GM13977 (cell line): Measurements from ENCODE around the gene MPHOSPH8.
"Not testable (repeated sequence)": the region's sequence is repeated elsewhere in the genome, so short reads cannot be mapped to it uniquely, and the experiment has no call there.

Source experiments
- DNase-seq: peaks from one replicate; pipeline ENCODE4 v3.0.0; 2012; ENCODE audit warnings: low spot score
- CTCF ChIP-seq: IDR thresholded peaks from 2 replicates; pipeline ENCODE4 v1.5.1; 2012; ENCODE audit warnings: mild to moderate bottlenecking, control low read depth; ENCODE audit not compliant: insufficient read depth; ENCODE audit errors: extremely low read depth, missing control alignments
- in situ Hi-C: fragments of 300-500 bp; cut with MboI; formaldehyde crosslinking; loops from one replicate; pipeline ENCODE4 v1.12.0; 2022; ENCODE audit warnings: low sequenced_read_pairs, low pct_unique_long_range_greater_than_20kb, mixed read lengths, inconsistent platforms; ENCODE audit not compliant: unreplicated experiment

The MPHOSPH8 gene

GRCh38 chr13:19695428-19695827 lies 62.0 kb downstream of the MPHOSPH8 start:
- DNase-seq, result no peak
- TF ChIP-seq CTCF, result no peak
- in situ Hi-C loops, result loop anchor here (25.0 kb wide), 1 partner anchor 108 kb away; no protein-coding TSS in a partner anchor

- DNase-seq, result no peak
- TF ChIP-seq CTCF, result no peak
- in situ Hi-C loops, result loop anchor here (25.0 kb wide), 1 partner anchor 109 kb away; no protein-coding TSS in a partner anchor
Measured at GRCh38 chr13:19695829-19696228, 62.4 kb downstream of the MPHOSPH8 start.

- DNase-seq, result not testable (repeated sequence)
- in situ Hi-C loops, result loop anchor here (10.0 kb wide), 1 partner anchor 496 kb away; no protein-coding TSS in a partner anchor
Measured at GRCh38 chr13:19700963-19701362, 67.5 kb downstream of the MPHOSPH8 start.

- not testable (repeated sequence) for DNase-seq
- in situ Hi-C loops, result loop anchor here (10.0 kb wide), 1 partner anchor 497 kb away; no protein-coding TSS in a partner anchor
Measured at GRCh38 chr13:19701619-19702018, 68.2 kb downstream of the MPHOSPH8 start.

- in situ Hi-C loops, result loop anchor here (10.0 kb wide), 1 partner anchor 499 kb away; no protein-coding TSS in a partner anchor
- DNase-seq, result not testable (repeated sequence)
Measured at GRCh38 chr13:19704256-19704655, 70.8 kb downstream of the MPHOSPH8 start.

- in situ Hi-C loops, result loop anchor here (10.0 kb wide), 1 partner anchor 504 kb away; no protein-coding TSS in a partner anchor
- not testable (repeated sequence) for DNase-seq
Measured at GRCh38 chr13:19709039-19709438, 75.6 kb downstream of the MPHOSPH8 start.

- in situ Hi-C loops, result loop anchor here (10.0 kb wide), 1 partner anchor 505 kb away; no protein-coding TSS in a partner anchor
- not testable (repeated sequence) for DNase-seq
Measured at GRCh38 chr13:19709782-19710181, 76.3 kb downstream of the MPHOSPH8 start.

GRCh38 chr13:19713186-19713965 lies 79.9 kb downstream of the MPHOSPH8 start:
- TF ChIP-seq CTCF, result no peak
- DNase-seq, result no peak
- in situ Hi-C loops, result no loop called here

GRCh38 chr13:19720039-19720438 lies 86.6 kb downstream of the MPHOSPH8 start:
- DNase-seq, result no peak
- no peak for TF ChIP-seq CTCF
- in situ Hi-C loops, result no loop called here
